SJSA1 (cell line): ENCODE data around the gene GNB1. TPM values are rescaled to one million over a fixed set of nuclear protein-coding genes. Genes with fewer than 3 reads are reported as not detected.

ENCODE experiments used
- DNase-seq, 2 experiments: peaks; one replicate each; pipeline ENCODE4 v3.0.0-alpha.2; 2015 to 2020; ENCODE audit warnings: low spot score in 2 of 2, low read depth in 1 of 2
- H3K27ac ChIP-seq: fragments of 250-450 bp; sonication (Bioruptor Pico); 2 replicates; pipeline ENCODE4 v1.5.1; 2020; ENCODE audit warnings: mild to moderate bottlenecking, moderate library complexity
- H3K27me3 ChIP-seq: fragments of 250-450 bp; sonication (Bioruptor Pico); replicated peaks from 2 replicates; pipeline ENCODE4 v1.5.1; 2020; ENCODE audit warnings: mild to moderate bottlenecking, moderate library complexity
- H3K36me3 ChIP-seq: fragments of 250-450 bp; sonication (Bioruptor Pico); 2 replicates; pipeline ENCODE4 v1.5.1; 2020; ENCODE audit warnings: mild to moderate bottlenecking
- H3K4me1 ChIP-seq: fragments of 250-450 bp; sonication (Bioruptor Pico); replicated peaks from 2 replicates; pipeline ENCODE4 v1.6.1; 2021; ENCODE audit warnings: mild to moderate bottlenecking
- H3K4me3 ChIP-seq: fragments of 250-450 bp; sonication (Bioruptor Pico); 2 replicates; pipeline ENCODE4 v1.5.1; 2020; ENCODE audit warnings: mild to moderate bottlenecking
- H3K9me3 ChIP-seq: fragments of 250-450 bp; sonication (Bioruptor Pico); replicated peaks from 2 replicates; pipeline ENCODE4 v1.5.1; 2020; ENCODE audit warnings: mild to moderate bottlenecking
- total RNA-seq: library from RNA; depleted of rRNA; stranded (reverse); fragments of >200 nt; shearing (Covaris generic); gene quantifications from 2 replicates; pipeline ENCODE4 v1.2.3, GENCODE V29; 2014

The GNB1 gene
- total RNA-seq, 1 experiment from 2014 or later, result 98.9 TPM

DNA sequence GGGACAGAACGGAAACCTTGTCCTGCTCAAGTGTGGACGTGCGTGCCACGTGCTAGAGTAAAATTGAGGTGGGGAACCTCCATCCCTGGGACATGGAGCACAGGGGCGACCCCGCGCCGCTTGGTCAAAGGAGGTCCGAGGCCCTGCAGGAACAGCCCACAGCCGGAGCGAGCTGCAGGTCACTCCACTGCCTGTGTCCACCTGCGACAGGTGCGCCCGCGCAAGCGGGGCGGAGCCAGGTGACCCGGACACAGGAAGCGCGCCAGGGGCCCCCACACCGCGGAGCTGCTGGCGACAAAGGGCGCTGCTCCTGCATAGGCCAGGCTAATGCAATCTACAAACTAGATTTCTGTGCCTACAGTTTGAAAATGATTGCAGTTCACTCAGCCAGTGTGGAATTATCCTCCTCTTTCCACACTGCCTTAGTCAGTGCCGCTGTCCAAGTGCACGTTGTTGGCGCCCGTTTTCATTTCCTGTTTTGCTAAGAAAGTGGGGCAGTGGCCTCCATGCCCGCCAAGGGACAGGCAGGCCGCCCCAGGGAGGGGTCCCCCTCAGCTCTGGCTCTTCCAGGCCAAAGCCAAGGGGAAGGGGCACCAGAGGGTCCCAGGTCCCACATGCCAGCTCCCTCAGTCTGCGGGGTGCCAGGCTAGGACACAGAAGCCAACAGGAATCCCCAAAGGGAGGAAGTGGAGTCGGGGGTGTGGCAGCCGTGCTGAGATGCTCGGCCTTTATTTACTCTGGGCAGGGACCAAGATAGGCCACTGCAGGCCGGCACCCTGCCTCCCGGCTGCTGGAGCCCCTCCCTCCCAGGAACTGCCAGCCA, 108.3 kb downstream of the GNB1 start:
- Histone ChIP-seq H3K4me1 (peaks cover 20% of the 10 kb centered on the region), H3K27me3 (no peaks in the 10 kb centered on the region), H3K9me3 (peaks cover 2% of the 10 kb centered on the region; the same call in 1 of the 2 replicates), H3K27ac (no peak overlapping the region), H3K36me3 (peaks cover 60% of the 10 kb centered on the region), H3K4me3 (no peak overlapping the region)
- no peak for DNase-seq

DNA sequence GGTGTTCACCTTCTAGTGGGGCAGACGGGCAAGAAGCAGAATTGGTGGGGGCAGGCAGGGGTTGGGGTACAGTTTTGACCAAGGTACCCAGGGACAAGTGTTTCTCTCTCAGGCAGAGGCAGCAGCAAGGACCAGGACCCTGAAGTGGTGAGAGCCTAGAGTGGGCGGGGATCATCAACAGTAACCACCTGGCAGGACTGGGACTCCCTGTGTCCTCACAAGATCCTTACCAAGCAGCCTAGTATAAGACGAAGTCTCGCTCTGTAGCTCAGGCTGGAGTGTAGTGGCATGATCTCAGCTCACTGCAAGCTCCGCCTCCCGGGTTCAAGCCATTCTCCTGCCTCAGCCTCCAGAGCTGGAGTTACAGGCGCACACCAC, 109.4 kb downstream of the GNB1 start:
- Histone ChIP-seq H3K36me3 (peaks cover 50% of the 10 kb centered on the region), H3K27ac (no peak overlapping the region), H3K9me3 (peaks cover 2% of the 10 kb centered on the region; the same call in 1 of the 2 replicates), H3K4me3 (no peak overlapping the region), H3K4me1 (peaks cover 26% of the 10 kb centered on the region), H3K27me3 (no peaks in the 10 kb centered on the region)
- DNase-seq, result no peak

DNA sequence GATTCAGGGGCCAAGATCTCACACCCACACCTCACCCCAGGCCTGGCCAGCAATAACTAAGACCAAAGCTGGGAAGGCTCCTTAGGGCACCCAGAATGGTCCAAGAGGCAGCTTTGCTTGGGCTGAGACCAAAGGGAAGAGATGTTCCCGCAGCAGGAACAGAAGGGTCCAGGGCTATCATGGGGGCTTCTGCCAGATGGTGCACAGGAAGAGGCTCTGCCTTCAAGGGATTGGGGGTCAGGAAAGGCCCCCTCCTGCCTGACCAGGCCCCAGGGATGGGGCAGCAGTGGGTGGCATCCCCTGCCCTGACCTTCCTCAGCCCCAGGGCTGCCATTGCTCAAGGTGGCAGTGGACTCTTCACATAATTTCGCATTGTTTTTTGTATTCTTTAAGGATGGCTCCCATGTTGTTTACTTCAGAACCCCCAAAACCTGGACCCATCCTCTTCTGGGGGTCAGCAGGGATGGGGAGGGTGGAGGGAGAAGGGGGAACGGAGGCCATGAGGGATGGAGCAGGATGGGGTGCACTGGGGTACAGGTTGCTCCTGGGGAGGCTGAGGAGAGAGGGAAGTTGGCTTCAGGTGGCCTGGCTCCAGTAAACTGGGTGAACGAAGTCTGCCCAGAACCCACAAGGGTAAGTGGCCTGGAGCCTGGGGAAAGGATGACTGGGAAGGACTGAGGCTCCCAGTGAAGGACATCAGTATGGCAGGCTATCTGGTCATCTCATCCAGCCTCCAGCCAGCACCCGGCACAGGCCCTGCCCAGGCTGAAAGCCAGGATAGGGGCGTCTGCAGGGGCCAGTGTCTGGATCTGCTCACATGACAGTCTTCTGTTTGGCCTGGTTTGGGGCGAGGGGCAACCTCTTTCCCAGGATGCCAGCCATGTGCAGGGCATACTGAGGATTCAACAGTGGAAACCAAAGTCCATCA, 110.0 kb downstream of the GNB1 start:
- Histone ChIP-seq H3K27ac (no peak overlapping the region), H3K4me1 (peaks cover 33% of the 10 kb centered on the region)
- no peak for DNase-seq

DNA sequence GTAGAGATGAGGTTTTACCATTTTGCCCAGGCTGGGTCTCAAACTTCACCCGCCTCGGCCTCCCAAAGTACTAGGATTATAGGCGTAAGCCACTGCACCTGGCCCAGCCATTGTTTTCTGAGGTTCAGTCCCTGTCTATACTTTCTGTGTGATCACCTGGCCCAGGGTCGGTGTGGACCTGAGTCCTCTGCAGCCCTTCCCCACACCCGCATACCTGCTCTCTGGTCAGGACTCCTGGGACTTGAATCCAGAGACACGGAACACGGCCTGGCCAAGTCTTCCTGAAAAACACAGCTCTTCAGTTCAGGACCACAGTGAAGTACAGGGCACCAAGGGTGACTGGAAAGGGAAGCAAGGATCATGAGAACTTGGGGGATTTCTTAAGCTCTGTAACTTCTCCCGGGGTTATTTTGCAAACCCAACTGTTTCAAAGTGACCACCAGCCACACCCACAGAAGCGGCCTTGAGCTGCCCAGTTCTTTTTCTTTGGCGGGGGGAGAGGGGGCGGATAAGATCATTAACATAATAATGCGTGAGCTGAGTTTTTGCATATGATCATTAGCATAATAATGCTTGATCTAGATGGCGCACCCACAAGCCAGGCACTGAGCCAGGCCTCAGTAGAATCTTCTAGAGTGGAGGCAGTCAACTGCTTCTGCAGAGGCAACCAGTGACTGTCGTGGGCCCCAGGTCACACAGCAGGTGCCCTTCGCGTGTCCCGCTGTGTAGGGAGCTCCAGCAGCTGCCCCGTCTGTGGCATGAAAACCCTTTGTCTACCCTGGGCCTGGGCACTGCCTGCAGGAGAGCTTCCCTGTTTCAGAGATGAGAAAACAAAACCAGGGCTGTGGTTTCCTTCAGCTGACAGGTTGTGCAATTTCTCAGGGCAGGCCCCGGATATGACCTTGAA, 110.9 kb downstream of the GNB1 start:
- H3K4me1 ChIP-seq, result peaks cover 42% of the 10 kb centered on the region
- no peak overlapping the region for H3K27ac ChIP-seq
- no peak for DNase-seq
- peaks cover 2% of the 10 kb centered on the region; the same call in 1 of the 2 replicates for H3K9me3 ChIP-seq
- peaks cover 46% of the 10 kb centered on the region for H3K36me3 ChIP-seq
- no peaks in the 10 kb centered on the region for H3K27me3 ChIP-seq
- H3K4me3 ChIP-seq, result no peak overlapping the region

More for the DNA sequence above, 110.0 kb downstream of the GNB1 start:
- Histone ChIP-seq H3K36me3 (peaks cover 49% of the 10 kb centered on the region), H3K9me3 (peaks cover 2% of the 10 kb centered on the region; the same call in 1 of the 2 replicates), H3K4me3 (no peak overlapping the region), H3K27me3 (no peaks in the 10 kb centered on the region)

DNA sequence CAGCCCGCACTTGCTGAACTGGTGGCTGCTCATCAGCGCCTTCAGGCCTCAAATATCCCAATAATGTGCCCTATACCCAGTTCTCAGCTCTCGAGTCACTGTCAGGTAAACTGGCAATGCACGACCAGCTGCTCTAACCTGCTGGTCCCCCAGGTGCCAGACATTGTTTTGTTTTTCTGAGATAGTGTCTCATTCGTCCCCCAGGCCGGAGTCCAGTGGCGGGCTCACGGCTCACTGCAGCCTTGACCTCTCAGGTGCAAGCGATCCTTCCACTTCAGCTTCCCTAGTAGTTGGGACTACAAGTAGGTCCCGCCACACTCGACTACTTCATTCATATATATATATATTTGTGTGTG, 111.6 kb downstream of the GNB1 start:
- H3K9me3 ChIP-seq, result peaks cover 2% of the 10 kb centered on the region; the same call in 1 of the 2 replicates
- no peaks in the 10 kb centered on the region for H3K27me3 ChIP-seq
- H3K4me1 ChIP-seq, result peaks cover 47% of the 10 kb centered on the region
- H3K4me3 ChIP-seq, result peak overlapping the region; percentile 99; the same call in 1 of the 2 replicates
- DNase-seq, result no peak
- peaks cover 43% of the 10 kb centered on the region for H3K36me3 ChIP-seq
- H3K27ac ChIP-seq, result no peak overlapping the region

DNA sequence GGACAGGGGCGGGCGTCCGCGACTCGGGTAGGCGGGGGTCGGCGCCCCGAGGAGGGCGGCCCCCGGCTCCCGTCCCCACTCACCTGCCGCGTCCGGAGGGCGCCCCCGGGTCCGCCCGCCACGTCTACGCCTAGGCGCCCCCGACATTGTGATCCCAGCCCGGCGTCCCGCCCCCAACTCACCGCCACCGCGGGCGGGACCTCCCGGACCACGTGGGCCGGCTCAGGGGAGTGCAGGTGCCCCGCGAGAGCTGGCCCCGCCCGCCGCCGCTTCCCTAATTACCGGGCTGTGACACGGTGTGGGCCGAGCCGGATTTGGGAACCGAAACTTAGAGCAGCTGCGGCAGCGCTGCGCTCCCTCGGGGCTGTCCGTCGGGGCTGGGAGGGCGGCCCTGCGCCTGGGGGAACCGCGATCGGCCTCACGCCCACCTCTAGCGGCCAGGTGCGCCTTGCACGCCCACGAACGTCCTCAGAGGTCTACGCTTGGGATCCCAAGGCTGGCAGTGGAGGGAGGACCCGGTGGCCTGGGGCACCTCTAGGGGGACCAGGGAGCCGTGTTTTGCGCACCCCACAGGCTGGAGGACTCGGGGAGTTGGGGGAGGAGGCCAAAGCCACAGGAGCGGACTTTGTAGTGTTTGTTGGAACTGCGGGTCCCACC, 112.1 kb downstream of the GNB1 start:
- peaks cover 2% of the 10 kb centered on the region; the same call in 1 of the 2 replicates for H3K9me3 ChIP-seq
- peak overlapping the region; percentile 41; the same call in 1 of the 2 replicates for H3K27ac ChIP-seq
- H3K4me1 ChIP-seq, result peaks cover 50% of the 10 kb centered on the region
- peak overlapping the region; percentile 99 for H3K4me3 ChIP-seq
- peaks cover 46% of the 10 kb centered on the region for H3K36me3 ChIP-seq
- H3K27me3 ChIP-seq, result no peaks in the 10 kb centered on the region
- DNase-seq, result no peak

DNA sequence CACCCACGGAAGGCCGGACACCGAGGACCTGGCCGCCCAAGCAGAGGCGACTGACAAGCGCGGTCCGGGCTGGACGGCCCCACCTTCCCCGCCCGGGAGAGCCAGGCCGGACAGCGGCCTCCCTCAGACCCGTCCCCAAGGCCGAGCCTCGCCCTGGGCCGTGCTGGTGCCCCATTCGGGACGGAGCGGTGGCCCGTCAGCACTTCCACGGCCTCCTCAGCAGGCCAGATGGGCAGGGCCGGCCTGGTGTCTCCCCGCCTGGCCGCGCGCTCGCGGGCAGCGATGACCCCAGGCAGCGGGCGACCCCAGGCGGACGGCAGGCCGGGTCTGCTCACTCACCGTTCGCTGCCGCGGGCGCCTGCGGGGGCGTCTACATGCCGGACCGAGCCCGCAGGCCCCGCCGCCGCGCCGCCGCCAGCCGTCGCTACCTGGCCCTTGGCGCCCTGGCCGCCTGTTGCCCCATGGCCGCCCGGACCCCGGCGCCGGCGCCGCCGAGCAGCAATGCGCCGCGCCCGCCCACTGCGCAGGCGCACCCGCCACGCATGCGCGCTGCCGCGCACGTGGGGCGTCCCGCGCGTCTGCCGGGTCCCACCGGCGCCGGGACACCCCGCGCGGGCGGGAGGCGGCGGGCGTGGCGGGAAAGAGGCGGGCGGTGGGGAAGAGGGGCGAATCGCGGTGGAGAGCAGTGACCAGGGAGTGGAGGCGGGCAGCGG, 112.8 kb downstream of the GNB1 start, which contains the start of gene NADK:
Gene NADK, minus strand, starts transcription at position 521 of the 713 bp plus-strand sequence. CDS start 13,064 bp downstream, outside the sequence.
- peak within 1 kb of the TSS; percentile 72 for H3K27ac ChIP-seq
- H3K9me3 ChIP-seq, result peaks cover 2% of the 10 kb centered on the region; the same call in 1 of the 2 replicates
- peaks cover 46% of the 10 kb centered on the region for H3K36me3 ChIP-seq
- H3K27me3 ChIP-seq, result no peaks in the 10 kb centered on the region
- H3K4me3 ChIP-seq, result peak within 1 kb of the TSS; percentile 99
- DNase-seq, result peak in 1 of 2 experiments; percentile 67
- H3K4me1 ChIP-seq, result peaks cover 50% of the 10 kb centered on the region

DNA sequence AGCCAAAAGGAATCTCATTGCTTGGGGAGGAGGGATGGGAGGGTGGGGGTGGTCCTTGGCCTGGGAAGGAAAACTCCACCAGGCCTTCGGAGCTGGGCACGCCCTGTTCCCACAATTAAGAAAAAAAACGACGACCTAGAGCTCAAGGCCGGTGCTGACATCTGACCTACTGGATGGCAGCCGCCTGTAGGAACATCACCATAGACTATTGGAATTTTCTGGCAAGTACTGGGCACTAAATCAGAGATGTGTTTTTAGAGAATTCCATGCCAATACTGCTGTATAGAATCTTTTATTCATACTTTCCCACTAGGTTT, 113.3 kb downstream of the GNB1 start:
- peaks cover 2% of the 10 kb centered on the region; the same call in 1 of the 2 replicates for H3K9me3 ChIP-seq
- peaks cover 45% of the 10 kb centered on the region for H3K36me3 ChIP-seq
- peak overlapping the region; percentile 99 for H3K4me3 ChIP-seq
- no peak for DNase-seq
- peak overlapping the region; percentile 72 for H3K27ac ChIP-seq
- no peaks in the 10 kb centered on the region for H3K27me3 ChIP-seq
- H3K4me1 ChIP-seq, result peaks cover 46% of the 10 kb centered on the region

DNA sequence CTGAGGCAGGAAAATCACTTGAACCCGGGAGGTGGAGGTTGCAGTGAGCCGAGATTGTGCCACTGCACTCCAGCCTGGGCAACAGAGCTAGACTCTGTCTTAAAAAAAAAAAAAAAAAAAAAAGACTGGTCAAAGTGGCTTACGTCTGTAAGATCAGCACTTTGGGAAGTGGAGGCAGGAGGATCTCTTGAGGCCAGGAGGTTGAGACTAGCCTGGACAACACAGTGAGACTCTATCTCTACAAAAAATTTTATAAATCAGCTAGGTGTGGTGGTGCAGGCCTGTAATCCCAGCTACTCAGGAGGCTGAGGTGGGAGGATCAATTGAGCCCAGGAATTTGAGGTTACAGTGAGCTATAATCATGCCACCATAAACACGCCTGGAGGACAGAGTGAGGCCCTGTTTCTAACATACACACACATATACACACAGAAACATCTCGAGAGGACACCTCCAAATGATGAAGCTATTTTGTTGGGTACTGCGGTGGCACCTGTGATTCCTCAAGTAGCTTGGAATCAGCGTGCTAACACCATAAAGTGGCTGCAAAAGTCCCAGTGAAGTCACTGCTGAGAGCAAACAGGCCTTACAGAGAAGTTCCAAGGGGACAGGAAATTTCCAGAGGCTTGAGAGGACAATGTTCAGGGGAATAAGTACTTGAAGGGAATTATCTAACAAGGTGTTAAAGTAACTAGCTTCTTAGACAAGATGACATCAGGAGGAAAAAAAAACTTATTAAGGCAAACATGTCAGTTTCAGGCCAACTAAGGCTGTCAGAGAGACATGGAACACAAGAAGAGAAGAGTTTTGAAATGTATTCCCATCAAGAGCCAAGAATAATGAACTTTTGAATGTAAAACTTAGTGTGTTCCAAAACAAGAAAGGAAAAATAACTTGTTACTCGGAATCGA, 114.0 kb downstream of the GNB1 start:
- Histone ChIP-seq H3K4me1 (peaks cover 43% of the 10 kb centered on the region), H3K36me3 (peaks cover 46% of the 10 kb centered on the region), H3K27me3 (no peaks in the 10 kb centered on the region), H3K27ac (peak overlapping the region; percentile 19; the same call in 1 of the 2 replicates), H3K4me3 (peak overlapping the region; percentile 99), H3K9me3 (peaks cover 2% of the 10 kb centered on the region; the same call in 1 of the 2 replicates)
- no peak for DNase-seq

DNA sequence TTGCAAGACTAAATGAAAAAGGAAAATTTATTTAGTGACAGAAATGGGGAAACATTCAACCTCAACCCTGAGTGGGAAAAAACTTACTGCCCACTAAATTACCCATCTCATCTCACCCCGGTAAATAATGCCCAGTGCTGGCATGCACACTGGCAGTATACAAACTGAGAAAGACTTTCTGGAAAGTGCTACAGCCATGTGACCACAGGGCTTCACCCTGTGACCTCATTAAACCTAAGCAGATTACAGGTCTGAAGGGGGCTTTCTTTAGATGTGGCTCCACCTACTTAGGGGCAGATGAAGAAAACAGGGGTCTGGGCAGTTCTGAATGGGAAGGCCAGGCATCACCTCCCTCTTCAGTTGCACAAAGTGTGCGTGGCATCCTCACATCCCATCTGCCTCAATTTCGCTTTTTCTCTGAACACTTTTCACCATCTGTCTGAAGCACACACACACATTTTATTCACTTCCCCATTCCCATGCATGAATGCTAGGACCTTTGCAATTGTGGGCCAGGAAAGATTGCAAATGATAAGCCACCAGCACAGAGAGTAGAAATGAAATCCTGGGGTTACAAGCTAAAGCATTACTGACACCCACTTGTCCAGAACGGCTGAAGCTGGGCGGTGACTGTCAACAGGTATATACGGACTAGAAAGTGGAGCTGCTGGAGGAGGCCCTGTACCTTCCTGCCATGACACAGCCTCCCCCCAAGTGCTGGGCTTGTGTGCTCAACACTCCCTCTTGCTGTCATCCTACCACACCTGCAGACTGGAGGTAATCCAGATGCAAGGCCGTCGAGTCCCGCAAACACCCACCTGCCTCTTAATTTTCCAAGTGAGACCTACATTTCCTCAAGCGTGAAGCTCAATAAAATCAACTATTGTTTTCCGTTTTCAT, 115.3 kb downstream of the GNB1 start:
- Histone ChIP-seq H3K4me3 (no peak overlapping the region), H3K27ac (0 out of 2 replicates have a peak overlapping the region, but pooled peaks have one; percentile 9), H3K4me1 (peaks cover 43% of the 10 kb centered on the region)

More for the DNA sequence above, 115.3 kb downstream of the GNB1 start:
- Histone ChIP-seq H3K9me3 (peaks cover 8% of the 10 kb centered on the region), H3K27me3 (no peaks in the 10 kb centered on the region), H3K36me3 (peaks cover 56% of the 10 kb centered on the region)
- DNase-seq, result no peak
